Breast epithelium (tissue), 3 donors: ENCODE measurements around the gene MRAS.

ENCODE experiments used
- POLR2A ChIP-seq: fragments of 450-650 bp; IDR thresholded peaks from one replicate; pipeline ENCODE4 v1.6.1; 2016; ENCODE audit warnings: antibody characterized with exemption, mild to moderate bottlenecking, moderate library complexity
- TF ChIP-seq, protein P1 (sequence below), 3 donors: fragments of 450-650 bp; IDR thresholded peaks; one replicate each; pipeline ENCODE4 v1.5.1; 2016 to 2017; ENCODE audit warnings: antibody characterized with exemption in 3 of 3, mild to moderate bottlenecking in 3 of 3, moderate library complexity in 3 of 3

DNA sequence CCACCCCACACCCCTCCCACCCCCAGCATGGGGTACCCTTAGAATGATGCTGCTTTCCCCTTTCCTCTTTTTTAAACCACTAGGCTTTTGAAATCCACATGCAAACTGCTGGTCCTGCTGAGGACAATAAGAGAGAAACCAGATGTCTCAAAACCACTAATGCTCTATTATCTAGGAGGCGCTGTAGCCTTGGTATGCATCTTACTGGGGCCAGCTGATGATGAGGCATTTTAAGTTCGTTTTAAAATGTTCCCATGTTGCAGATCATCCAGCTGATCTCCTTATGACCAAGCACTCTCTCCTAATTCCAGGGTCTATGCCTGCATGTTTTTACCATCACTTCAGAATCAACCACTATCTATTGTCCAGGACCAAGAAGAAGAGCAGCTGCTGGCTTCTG lies 20.0 kb upstream of the MRAS start:
- no peak for TF ChIP-seq POLR2A
- TF ChIP-seq, protein P1, sequence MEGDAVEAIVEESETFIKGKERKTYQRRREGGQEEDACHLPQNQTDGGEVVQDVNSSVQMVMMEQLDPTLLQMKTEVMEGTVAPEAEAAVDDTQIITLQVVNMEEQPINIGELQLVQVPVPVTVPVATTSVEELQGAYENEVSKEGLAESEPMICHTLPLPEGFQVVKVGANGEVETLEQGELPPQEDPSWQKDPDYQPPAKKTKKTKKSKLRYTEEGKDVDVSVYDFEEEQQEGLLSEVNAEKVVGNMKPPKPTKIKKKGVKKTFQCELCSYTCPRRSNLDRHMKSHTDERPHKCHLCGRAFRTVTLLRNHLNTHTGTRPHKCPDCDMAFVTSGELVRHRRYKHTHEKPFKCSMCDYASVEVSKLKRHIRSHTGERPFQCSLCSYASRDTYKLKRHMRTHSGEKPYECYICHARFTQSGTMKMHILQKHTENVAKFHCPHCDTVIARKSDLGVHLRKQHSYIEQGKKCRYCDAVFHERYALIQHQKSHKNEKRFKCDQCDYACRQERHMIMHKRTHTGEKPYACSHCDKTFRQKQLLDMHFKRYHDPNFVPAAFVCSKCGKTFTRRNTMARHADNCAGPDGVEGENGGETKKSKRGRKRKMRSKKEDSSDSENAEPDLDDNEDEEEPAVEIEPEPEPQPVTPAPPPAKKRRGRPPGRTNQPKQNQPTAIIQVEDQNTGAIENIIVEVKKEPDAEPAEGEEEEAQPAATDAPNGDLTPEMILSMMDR (IDR thresholded peaks at IDR 0.05), result no peak
